HepG2 (cell line): ENCODE results near the gene CACNA1F. TPM values are rescaled to one million over a fixed set of nuclear protein-coding genes. Genes with fewer than 3 reads are reported as not detected.

Source experiments
- ATAC-seq: fragments of 200-7000 bp; cut with Tn5 transposase; 3 replicates; pipeline ENCODE4 v1.9.1; 2020; ENCODE audit warnings: mild to moderate bottlenecking, moderate library complexity
- BruUV-seq: library from RNA; stranded (reverse); fragments of 400-500 nt; replicated peaks from 2 replicates; lab custom pipeline; 2021; lab: Mats Ljungman, UMichigan
- CTCF ChIA-PET: fragments of 300-600 bp; formaldehyde crosslinking; extraction: SDS; loops from one replicate; lab custom pipeline; 2021; ENCODE audit warnings: low total read pairs, inconsistent platforms, low intra/inter-chr PET ratio; lab: Yijun Ruan, JAX
- POLR2A ChIA-PET: fragments of 350-600 bp; sonication (Branson Sonifier 250); formaldehyde crosslinking; loops from one replicate; lab custom pipeline; 2020; ENCODE audit warnings: antibody characterized with exemption, inconsistent platforms; lab: Yijun Ruan, JAX
- DNase-seq: peaks from one replicate; pipeline ENCODE4 v3.0.0-alpha.2; 2015; ENCODE audit warnings: low spot score
- FAIRE-seq: peaks from 3 replicates; lab custom pipeline; 2011; peaks lifted over from hg19 to GRCh38; lab: Jason Lieb, UNC
- H2AFZ ChIP-seq: one replicate; pipeline ENCODE4 v1.6.1; 2011; ENCODE audit warnings: low read length, inconsistent platforms
- H3K27ac ChIP-seq: fragments of 300-600 bp; 3 replicates; pipeline ENCODE4 v1.8.0; 2011; ENCODE audit warnings: mixed run types, mild to moderate bottlenecking, mixed read lengths, low read length, inconsistent platforms; ENCODE audit not compliant: insufficient read depth; ENCODE audit errors: extremely low read length
- H3K27me3 ChIP-seq, 2 experiments: fragments of 200-600 bp in 1 of 2; 2 replicates in 1 of 2; 3 replicates in 1 of 2; pipeline versions ENCODE4 v1.6.0 to v1.8.0; 2011; ENCODE audit warnings: low read length in 2 of 2, mild to moderate bottlenecking in 2 of 2, moderate library complexity in 2 of 2, inconsistent platforms in 1 of 2; ENCODE audit not compliant: insufficient read depth in 2 of 2, control insufficient read depth in 1 of 2
- H3K36me3 ChIP-seq, 2 experiments: fragments of 200-600 bp in 1 of 2; replicated peaks in 1 of 2; 2 replicates in 1 of 2; 3 replicates in 1 of 2; pipeline versions ENCODE4 v1.5.1 to v1.8.0; 2011; ENCODE audit warnings: low read length in 2 of 2, inconsistent platforms in 1 of 2; ENCODE audit not compliant: insufficient read depth in 2 of 2, control insufficient read depth in 1 of 2
- H3K4me1 ChIP-seq: 2 replicates; pipeline ENCODE4 v1.5.1; 2012; ENCODE audit warnings: low read length, inconsistent platforms; ENCODE audit not compliant: insufficient read depth
- H3K4me2 ChIP-seq: 2 replicates; pipeline ENCODE4 v1.6.0; 2011; ENCODE audit warnings: low read depth, low read length, inconsistent platforms
- H3K4me3 ChIP-seq, 3 experiments: fragments of 200-600 bp in 1 of 3; sonication (generic), shearing (Covaris generic) in 1 of 3; replicated peaks in 1 of 3; 2 replicates each; pipeline ENCODE4 v1.5.1; 2011 to 2016; ENCODE audit warnings: low read length in 3 of 3, inconsistent platforms in 2 of 3, low read depth in 2 of 3, mild to moderate bottlenecking in 2 of 3, control low read depth in 1 of 3, mixed read lengths in 1 of 3; ENCODE audit not compliant: insufficient read depth in 1 of 3
- H3K79me2 ChIP-seq: one replicate; pipeline ENCODE4 v1.6.1; 2011; ENCODE audit warnings: low read length, inconsistent platforms; ENCODE audit not compliant: insufficient read depth
- H3K9ac ChIP-seq: 2 replicates; pipeline ENCODE4 v1.6.0; 2011; ENCODE audit warnings: mild to moderate bottlenecking, low read depth, low read length, inconsistent platforms; ENCODE audit not compliant: insufficient read depth
- H3K9me3 ChIP-seq: 2 replicates; pipeline ENCODE4 v1.5.1; 2012; ENCODE audit warnings: mild to moderate bottlenecking, low read length
- H4K20me1 ChIP-seq: 2 replicates; pipeline ENCODE4 v1.6.0; 2011; ENCODE audit warnings: inconsistent platforms, mild to moderate bottlenecking, low read length, moderate library complexity; ENCODE audit not compliant: insufficient read depth
- FOXK1 ChIP-seq: sonication (generic); formaldehyde crosslinking; IDR thresholded peaks from 2 replicates; pipeline ENCODE4 v1.4.0; 2020; ENCODE audit warnings: low read depth, missing genetic modification reagents, borderline replicate concordance
- GZF1 ChIP-seq: sonication (generic); formaldehyde crosslinking; IDR thresholded peaks from 2 replicates; pipeline ENCODE4 v1.5.1; 2020; ENCODE audit warnings: mild to moderate bottlenecking, missing genetic modification reagents
- IRF2 ChIP-seq: IDR thresholded peaks from 2 replicates; pipeline ENCODE4 v1.6.1; 2018; ENCODE audit warnings: missing genetic modification reagents, missing compliant biosample characterization
- KMT2A ChIP-seq: sonication (generic); formaldehyde crosslinking; IDR thresholded peaks from 2 replicates; pipeline ENCODE4 v1.4.0; 2020; ENCODE audit warnings: missing genetic modification reagents
- MEF2D ChIP-seq: sonication (generic); formaldehyde crosslinking; IDR thresholded peaks from 2 replicates; pipeline ENCODE4 v1.5.1; 2020; ENCODE audit warnings: mild to moderate bottlenecking, missing genetic modification reagents
- MIXL1 ChIP-seq: IDR thresholded peaks from 2 replicates; pipeline ENCODE4 v1.6.1; 2016
- NFE2L1 ChIP-seq: sonication (generic); formaldehyde crosslinking; IDR thresholded peaks from 2 replicates; pipeline ENCODE4 v1.4.0; 2020; ENCODE audit warnings: missing genetic modification reagents, mild to moderate bottlenecking, borderline replicate concordance
- SIX4 ChIP-seq: sonication (generic); formaldehyde crosslinking; IDR thresholded peaks from 2 replicates; pipeline ENCODE4 v1.4.0; 2020; ENCODE audit warnings: missing genetic modification reagents
- SYNCRIP ChIP-seq: fragments of 200-400 bp; formaldehyde crosslinking; IDR thresholded peaks from 2 replicates; pipeline ENCODE4 v1.6.1; 2018; ENCODE audit warnings: mild to moderate bottlenecking, low read depth, low read length; ENCODE audit not compliant: insufficient read depth
- TAF15 ChIP-seq: fragments of 200-400 bp; formaldehyde crosslinking; IDR thresholded peaks from one replicate; pipeline ENCODE4 v1.6.1; 2018; ENCODE audit warnings: mild to moderate bottlenecking, low read depth, low read length; ENCODE audit not compliant: poor library complexity, severe bottlenecking
- ZNF260 ChIP-seq: sonication (generic); formaldehyde crosslinking; IDR thresholded peaks from 2 replicates; pipeline ENCODE4 v1.4.0; 2020; ENCODE audit warnings: missing genetic modification reagents, low read depth, mild to moderate bottlenecking, borderline replicate concordance
- ZNF556 ChIP-seq: sonication (generic); formaldehyde crosslinking; IDR thresholded peaks from 2 replicates; pipeline ENCODE4 v1.4.0; 2020; ENCODE audit warnings: mild to moderate bottlenecking, missing genetic modification reagents, borderline replicate concordance
- WGBS: methylation state at CpG from one replicate; pipeline ENCODE4 v1.1.6; 2017; ENCODE audit warnings: low lambda C conversion rate; 5-methylcytosine and 5-hydroxymethylcytosine counted together
- in situ Hi-C: cut with HindIII; loops from 2 replicates; pipeline ENCODE4 v1.10.0; 2017; ENCODE audit warnings: low pct_unique_long_range_greater_than_20kb; ENCODE audit not compliant: extremely low pct_ligation_motif_present
- intact Hi-C: fragments of 100-400 bp; cut with micrococcal nuclease; formaldehyde crosslinking; loops from one replicate; pipeline ENCODE4 v1.10.0; 2022; ENCODE audit not compliant: unreplicated experiment
- polyA plus RNA-seq, 8 experiments: library from polyadenylated mRNA; depleted of rRNA in 3 of 8; stranded (reverse) in 7 of 8; unstranded in 1 of 8; fragments of >200 nt; fragmentation: Illumina TruSeq in 4 of 8; extraction: Trizol in 4 of 8; gene quantifications; 2 replicates each; pipeline versions ENCODE4 v1.2.1 to v1.2.3, GENCODE V29; 2011 to 2016; ENCODE audit warnings: low read depth in 4 of 8, missing spikeins in 1 of 8, mixed read lengths in 1 of 8; ENCODE audit not compliant: insufficient read depth in 1 of 8
- total RNA-seq, 5 experiments: library from RNA; depleted of rRNA; stranded (reverse); fragments of >200 nt; fragmentation: Illumina TruSeq; extraction: Trizol; gene quantifications; 2 replicates each; pipeline ENCODE4 v1.2.3, GENCODE V29; 2016; ENCODE audit warnings: low read depth in 1 of 5
- TF ChIP-seq, protein P1 (sequence below): IDR thresholded peaks from 2 replicates; pipeline ENCODE4 v1.6.1; 2016
- TF ChIP-seq, protein P2 (sequence below): sonication (generic); formaldehyde crosslinking; IDR thresholded peaks from 2 replicates; pipeline ENCODE4 v1.4.0; 2020; ENCODE audit warnings: missing genetic modification reagents
- TF ChIP-seq, protein P3 (sequence below): sonication (generic); formaldehyde crosslinking; IDR thresholded peaks from 2 replicates; pipeline ENCODE4 v1.4.0; 2020; ENCODE audit warnings: missing genetic modification reagents, mild to moderate bottlenecking, borderline replicate concordance
- TF ChIP-seq, protein P4 (sequence below): sonication (generic); formaldehyde crosslinking; IDR thresholded peaks from 2 replicates; pipeline ENCODE4 v1.4.0; 2020; ENCODE audit warnings: missing genetic modification reagents, borderline replicate concordance

Gene CACNA1F
- total and polyA plus RNA-seq, 2 of the 13 experiments (the other 11 are each of a cell fraction or from before 2014, with no cell fraction given) = 0.03 TPM; not detected in 1

DNA sequence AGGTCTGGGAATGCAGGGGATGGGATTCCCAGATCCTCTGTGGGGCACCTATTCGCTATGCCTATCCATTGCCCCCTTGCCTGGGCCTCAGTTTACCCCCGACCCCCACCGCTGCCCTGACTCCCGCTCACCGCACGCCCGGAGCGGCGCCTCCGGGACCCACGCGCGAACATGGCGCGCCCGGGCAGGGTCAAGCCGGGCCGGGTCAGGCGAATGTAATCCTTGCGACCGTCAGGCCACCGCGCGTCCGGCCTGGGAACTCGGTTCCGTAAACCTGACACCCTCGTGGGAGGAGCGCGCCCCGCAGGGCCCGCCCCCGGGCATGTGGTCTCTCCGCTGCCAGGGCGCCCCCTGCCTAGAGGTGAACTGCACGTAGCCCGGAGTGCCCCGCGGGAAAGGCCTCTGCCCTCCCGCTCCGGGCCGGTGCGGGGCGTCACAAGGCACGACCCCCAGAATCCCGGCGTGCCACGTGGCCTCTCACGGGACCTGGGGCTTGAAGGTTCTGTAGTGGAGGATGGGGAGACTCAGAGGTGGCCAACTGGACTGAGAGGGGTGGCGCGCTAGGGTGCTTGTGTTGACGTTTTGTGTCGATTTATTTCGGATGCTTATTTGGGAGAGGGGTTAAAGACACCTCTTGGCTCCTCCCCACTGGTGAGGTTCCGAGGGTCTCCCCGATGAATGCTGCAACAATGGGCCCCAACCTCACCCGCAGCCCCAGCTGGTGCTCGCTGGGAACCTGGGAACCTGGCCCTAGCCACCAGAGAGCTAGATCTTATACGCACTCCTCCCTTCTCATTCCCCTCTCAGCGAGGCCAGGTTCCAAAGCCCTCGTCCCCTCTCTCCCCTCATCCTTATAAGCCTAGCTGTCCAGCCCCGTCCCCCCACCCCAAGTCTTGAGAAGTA is 46.8 kb downstream of the CACNA1F start, which contains the start of gene PRICKLE3:
Gene PRICKLE3 (minus strand): TSS at position 249 of the 903 bp plus-strand sequence. CDS start 76 bp downstream, at position 173.
- in situ Hi-C loops (loop anchor here (5.0 kb wide), 1 partner anchor 64 kb away; the partner anchor contains the start of gene GPKOW), intact Hi-C loops (loop anchor here (5.0 kb wide), 1 partner anchor 449 kb away; no protein-coding TSS in a partner anchor)
- peaks cover 33% of the 10 kb centered on the region for H3K4me1 ChIP-seq
- ATAC-seq (peak; percentile 67), DNase-seq (peak; percentile 61), FAIRE-seq (no peak)
- CTCF ChIA-PET = interaction anchor here (1.2 kb wide), 1 partner anchor 66 kb away, joined by 3 read pairs; no protein-coding TSS in a partner anchor
- no peaks in the 10 kb centered on the region for H3K79me2 ChIP-seq
- BruUV-seq = no TSS peak
- H3K4me2 ChIP-seq = peak within 1 kb of the TSS; percentile 72
- POLR2A ChIA-PET = no interaction called here
- H3K27me3 ChIP-seq = no peaks in the 10 kb centered on the region
- H4K20me1 ChIP-seq = no peaks in the 10 kb centered on the region
- H3K9ac ChIP-seq = peak within 1 kb of the TSS; percentile 76
- no peaks in the 10 kb centered on the region; a peak in 1 of 5 replicates for H3K36me3 ChIP-seq
- WGBS = 66% methylated on average over 8 of the region's 62 CpGs
- no peak within 1 kb of the TSS for H2AFZ ChIP-seq
- peak within 1 kb of the TSS; percentile 44 for H3K27ac ChIP-seq
- H3K9me3 ChIP-seq = no peaks in the 10 kb centered on the region
- peak within 1 kb of the TSS; percentile 54 to 81 (median 78); a peak in 5 of 6 replicates for H3K4me3 ChIP-seq
- TF ChIP-seq ZNF260 (no peak), KMT2A (CRISPR knock-in tag) (no peak), MIXL1 (CRISPR knock-in tag) (no peak), TAF15 (no peak), SIX4 (CRISPR knock-in tag) (peak; percentile 98), GZF1 (no peak), NFE2L1 (no peak), SYNCRIP (no peak), FOXK1 (CRISPR knock-in tag) (no peak), ZNF556 (CRISPR knock-in tag) (no peak), IRF2 (CRISPR knock-in tag) (no peak), MEF2D (CRISPR knock-in tag) (no peak)
- TF ChIP-seq, protein P1, sequence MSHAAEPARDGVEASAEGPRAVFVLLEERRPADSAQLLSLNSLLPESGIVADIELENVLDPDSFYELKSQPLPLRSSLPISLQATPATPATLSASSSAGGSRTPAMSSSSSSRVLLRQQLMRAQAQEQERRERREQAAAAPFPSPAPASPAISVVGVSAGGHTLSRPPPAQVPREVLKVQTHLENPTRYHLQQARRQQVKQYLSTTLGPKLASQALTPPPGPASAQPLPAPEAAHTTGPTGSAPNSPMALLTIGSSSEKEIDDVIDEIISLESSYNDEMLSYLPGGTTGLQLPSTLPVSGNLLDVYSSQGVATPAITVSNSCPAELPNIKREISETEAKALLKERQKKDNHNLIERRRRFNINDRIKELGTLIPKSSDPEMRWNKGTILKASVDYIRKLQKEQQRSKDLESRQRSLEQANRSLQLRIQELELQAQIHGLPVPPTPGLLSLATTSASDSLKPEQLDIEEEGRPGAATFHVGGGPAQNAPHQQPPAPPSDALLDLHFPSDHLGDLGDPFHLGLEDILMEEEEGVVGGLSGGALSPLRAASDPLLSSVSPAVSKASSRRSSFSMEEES = no peak
- TF ChIP-seq, protein P2, sequence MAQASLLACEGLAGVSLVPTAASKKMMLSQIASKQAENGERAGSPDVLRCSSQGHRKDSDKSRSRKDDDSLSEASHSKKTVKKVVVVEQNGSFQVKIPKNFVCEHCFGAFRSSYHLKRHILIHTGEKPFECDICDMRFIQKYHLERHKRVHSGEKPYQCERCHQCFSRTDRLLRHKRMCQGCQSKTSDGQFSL = no peak
- TF ChIP-seq, protein P3, sequence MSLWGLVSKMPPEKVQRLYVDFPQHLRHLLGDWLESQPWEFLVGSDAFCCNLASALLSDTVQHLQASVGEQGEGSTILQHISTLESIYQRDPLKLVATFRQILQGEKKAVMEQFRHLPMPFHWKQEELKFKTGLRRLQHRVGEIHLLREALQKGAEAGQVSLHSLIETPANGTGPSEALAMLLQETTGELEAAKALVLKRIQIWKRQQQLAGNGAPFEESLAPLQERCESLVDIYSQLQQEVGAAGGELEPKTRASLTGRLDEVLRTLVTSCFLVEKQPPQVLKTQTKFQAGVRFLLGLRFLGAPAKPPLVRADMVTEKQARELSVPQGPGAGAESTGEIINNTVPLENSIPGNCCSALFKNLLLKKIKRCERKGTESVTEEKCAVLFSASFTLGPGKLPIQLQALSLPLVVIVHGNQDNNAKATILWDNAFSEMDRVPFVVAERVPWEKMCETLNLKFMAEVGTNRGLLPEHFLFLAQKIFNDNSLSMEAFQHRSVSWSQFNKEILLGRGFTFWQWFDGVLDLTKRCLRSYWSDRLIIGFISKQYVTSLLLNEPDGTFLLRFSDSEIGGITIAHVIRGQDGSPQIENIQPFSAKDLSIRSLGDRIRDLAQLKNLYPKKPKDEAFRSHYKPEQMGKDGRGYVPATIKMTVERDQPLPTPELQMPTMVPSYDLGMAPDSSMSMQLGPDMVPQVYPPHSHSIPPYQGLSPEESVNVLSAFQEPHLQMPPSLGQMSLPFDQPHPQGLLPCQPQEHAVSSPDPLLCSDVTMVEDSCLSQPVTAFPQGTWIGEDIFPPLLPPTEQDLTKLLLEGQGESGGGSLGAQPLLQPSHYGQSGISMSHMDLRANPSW (CRISPR knock-in tag) = no peak
- TF ChIP-seq, protein P4, sequence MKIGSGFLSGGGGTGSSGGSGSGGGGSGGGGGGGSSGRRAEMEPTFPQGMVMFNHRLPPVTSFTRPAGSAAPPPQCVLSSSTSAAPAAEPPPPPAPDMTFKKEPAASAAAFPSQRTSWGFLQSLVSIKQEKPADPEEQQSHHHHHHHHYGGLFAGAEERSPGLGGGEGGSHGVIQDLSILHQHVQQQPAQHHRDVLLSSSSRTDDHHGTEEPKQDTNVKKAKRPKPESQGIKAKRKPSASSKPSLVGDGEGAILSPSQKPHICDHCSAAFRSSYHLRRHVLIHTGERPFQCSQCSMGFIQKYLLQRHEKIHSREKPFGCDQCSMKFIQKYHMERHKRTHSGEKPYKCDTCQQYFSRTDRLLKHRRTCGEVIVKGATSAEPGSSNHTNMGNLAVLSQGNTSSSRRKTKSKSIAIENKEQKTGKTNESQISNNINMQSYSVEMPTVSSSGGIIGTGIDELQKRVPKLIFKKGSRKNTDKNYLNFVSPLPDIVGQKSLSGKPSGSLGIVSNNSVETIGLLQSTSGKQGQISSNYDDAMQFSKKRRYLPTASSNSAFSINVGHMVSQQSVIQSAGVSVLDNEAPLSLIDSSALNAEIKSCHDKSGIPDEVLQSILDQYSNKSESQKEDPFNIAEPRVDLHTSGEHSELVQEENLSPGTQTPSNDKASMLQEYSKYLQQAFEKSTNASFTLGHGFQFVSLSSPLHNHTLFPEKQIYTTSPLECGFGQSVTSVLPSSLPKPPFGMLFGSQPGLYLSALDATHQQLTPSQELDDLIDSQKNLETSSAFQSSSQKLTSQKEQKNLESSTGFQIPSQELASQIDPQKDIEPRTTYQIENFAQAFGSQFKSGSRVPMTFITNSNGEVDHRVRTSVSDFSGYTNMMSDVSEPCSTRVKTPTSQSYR (CRISPR knock-in tag) = no peak
